H1 (cell line): Measurements from ENCODE around the gene TRIM38. TPM values are rescaled to one million over a fixed set of nuclear protein-coding genes. Genes with fewer than 3 reads are reported as not detected.

Experiments
- BCL11A ChIP-seq, 2 experiments: IDR thresholded peaks; one replicate each; pipeline ENCODE4 v1.6.1; 2011; ENCODE audit warnings: low read depth in 2 of 2, low read length in 2 of 2, mild to moderate bottlenecking in 2 of 2
- BRCA1 ChIP-seq: IDR thresholded peaks from 2 replicates; pipeline ENCODE4 v1.6.1; 2012; ENCODE audit warnings: low read depth, low read length, improper control_type of control experiment
- EGR1 ChIP-seq: IDR thresholded peaks from 2 replicates; pipeline ENCODE4 v1.6.1; 2011; ENCODE audit warnings: low read depth, low read length, borderline replicate concordance
- FOSL1 ChIP-seq: IDR thresholded peaks from 2 replicates; pipeline ENCODE4 v1.6.1; 2011; ENCODE audit warnings: mild to moderate bottlenecking, low read depth, low read length, moderate library complexity; ENCODE audit not compliant: insufficient read depth
- MAX ChIP-seq: IDR thresholded peaks from 2 replicates; pipeline ENCODE4 v1.6.1; 2012; ENCODE audit warnings: inconsistent platforms
- NRF1 ChIP-seq: IDR thresholded peaks from 2 replicates; pipeline ENCODE4 v1.6.1; 2011; ENCODE audit warnings: mild to moderate bottlenecking, low read depth, low read length, improper control_type of control experiment
- SIN3A ChIP-seq, 2 experiments: IDR thresholded peaks in 1 of 2; conservative IDR thresholded peaks in 1 of 2; 2 replicates each; pipeline ENCODE4 v1.6.1; 2011 to 2012; ENCODE audit warnings: low read length in 2 of 2, improper control_type of control experiment in 1 of 2, low read depth in 1 of 2, mild to moderate bottlenecking in 1 of 2
- SUZ12 ChIP-seq: fragments of 200-600 bp; sonication (generic); IDR thresholded peaks from 2 replicates; pipeline ENCODE4 v1.6.1; 2012; ENCODE audit warnings: mild to moderate bottlenecking, inconsistent platforms, low read length, moderate library complexity, mixed read lengths
- TBP ChIP-seq: IDR thresholded peaks from 2 replicates; pipeline ENCODE4 v1.6.1; 2011; ENCODE audit warnings: low read depth, low read length, improper control_type of control experiment
- TCF12 ChIP-seq: IDR thresholded peaks from 2 replicates; pipeline ENCODE4 v1.6.1; 2011; ENCODE audit warnings: low read depth, mild to moderate bottlenecking, low read length
- TEAD4 ChIP-seq: IDR thresholded peaks from 2 replicates; pipeline ENCODE4 v1.6.1; 2012; ENCODE audit warnings: low read depth, low read length, inconsistent platforms, mixed read lengths
- YY1 ChIP-seq: IDR thresholded peaks from 2 replicates; pipeline ENCODE4 v1.6.1; 2011; ENCODE audit warnings: low read depth, mild to moderate bottlenecking, low read length
- ZNF274 ChIP-seq: IDR thresholded peaks from 2 replicates; pipeline ENCODE4 v1.7.0; 2012; ENCODE audit warnings: low read length, borderline replicate concordance; ENCODE audit errors: extremely low read depth
- polyA plus RNA-seq, 7 experiments: library from polyadenylated mRNA; depleted of rRNA in 3 of 7; stranded (reverse) in 5 of 7; unstranded in 2 of 7; fragments of >200 nt in 5 of 7; fragments of 200-250 nt in 2 of 7; gene quantifications; 1 replicate in 5 of 7; 2 replicates in 1 of 7; 4 replicates in 1 of 7; pipeline versions ENCODE4 v1.2.1 to v1.2.3, GENCODE V29; 2011 to 2013; ENCODE audit warnings: missing spikeins in 2 of 7, mixed read lengths in 2 of 7
- total RNA-seq: library from RNA; stranded (reverse); fragmentation: NEBNext Ultra II Directional; extraction: Animal tissue kit (Norgen Biotek cat#: 25700); gene quantifications from 2 replicates; pipeline ENCODE4 v1.2.1, GENCODE V29; 2021

TRIM38 gene
- total and polyA plus RNA-seq, 2 of the 8 experiments (the other 6 are each of a cell fraction or from before 2014, with no cell fraction given) = 0.43 to 0.56 TPM

- no peak for TF ChIP-seq NRF1
- TF ChIP-seq YY1 = no peak
- TF ChIP-seq BRCA1 = no peak
- TF ChIP-seq BCL11A (IDR thresholded peaks at IDR 0.05; ENCODE audit: low read depth in 2 of 2, low read length in 2 of 2) = no peak
- TF ChIP-seq EGR1 = no peak
- no peak for TF ChIP-seq TCF12
- TF ChIP-seq SIN3A (conservative IDR thresholded peaks at IDR 0.05 in 1 of 2, IDR thresholded peaks at IDR 0.05 in 1 of 2; ENCODE audit: low read depth in 1 of 2, low read length in 2 of 2) = no peak
- TF ChIP-seq TBP = no peak
- TF ChIP-seq MAX = no peak
- no peak for TF ChIP-seq TEAD4
- no peak for TF ChIP-seq SUZ12
- TF ChIP-seq FOSL1 = no peak
- TF ChIP-seq ZNF274 = no peak
- TF ChIP-seq, all 59 proteins: peak for 0
Measured at GRCh38 chr6:25962149-25963127, at the start of gene TRIM38 (continued).
